Measurements from ENCODE around the gene LAMP1.

Gene LAMP1

GRCh38 chr13:113297370-113298042 is 467 bp downstream of the LAMP1 start:
- no peak for DNase-seq (ENCODE audit: low spot score)
- peak overlapping the region; percentile 45 for H3K27ac ChIP-seq (ENCODE audit: poor library complexity, severe bottlenecking)

DNA sequence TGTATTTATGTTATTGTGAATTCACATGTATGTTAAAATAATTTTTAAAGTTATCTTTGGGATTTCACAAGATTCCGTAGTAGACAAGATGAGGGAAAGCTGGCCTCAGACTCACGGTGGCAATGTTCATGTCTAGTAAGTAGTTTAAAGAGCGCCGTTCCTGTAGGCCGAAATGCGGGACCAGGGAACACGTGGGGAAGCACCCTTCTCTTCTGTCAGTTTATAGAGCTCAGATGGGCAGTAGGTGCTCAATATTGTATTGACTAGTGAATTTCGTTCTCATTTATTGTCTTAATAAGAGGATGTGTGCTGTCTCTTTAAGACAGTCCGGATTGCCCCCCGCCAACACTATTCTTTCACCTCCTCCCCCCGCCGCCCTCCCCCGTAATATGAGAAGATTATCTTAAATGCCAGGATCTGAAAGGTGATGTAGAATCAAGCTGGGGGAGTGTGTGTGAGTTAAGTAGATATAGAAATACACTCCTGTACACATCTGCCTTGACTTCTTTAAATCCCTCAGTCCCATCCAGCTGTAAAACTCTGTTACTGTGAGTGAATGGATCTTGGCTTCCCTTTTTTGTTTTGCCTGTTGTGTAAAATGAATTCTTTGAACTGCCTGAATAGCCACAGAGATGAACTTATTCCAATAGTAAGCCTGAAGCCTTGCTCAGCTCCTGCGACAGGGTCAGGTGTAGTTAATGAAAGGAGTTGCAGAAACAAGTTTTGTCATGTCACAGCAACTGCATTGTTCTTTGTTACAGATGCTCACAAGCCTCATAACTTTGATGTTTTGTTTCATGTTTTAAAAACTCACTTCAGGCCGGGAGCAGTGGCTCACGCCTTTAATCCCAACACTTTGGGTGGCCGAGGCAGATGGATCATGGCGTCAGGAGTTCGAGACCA is 1.3 kb downstream of the LAMP1 start:
- ATAC-seq (ENCODE audit: low read depth) (peak; percentile 32; the same call in 2 of the 3 replicates), DNase-seq (ENCODE audit: low spot score) (no peak)
- no peak for TF ChIP-seq CTCF (IDR thresholded peaks at IDR 0.05; ENCODE audit: poor library complexity, severe bottlenecking)
- H3K36me3 ChIP-seq (ENCODE audit: low read depth) = no peaks in the 10 kb centered on the region
- peak overlapping the region; percentile 45 for H3K27ac ChIP-seq (ENCODE audit: poor library complexity, severe bottlenecking)
- no peaks in the 10 kb centered on the region for H3K9me3 ChIP-seq (ENCODE audit: severe bottlenecking)
- peaks cover 7% of the 10 kb centered on the region for H3K4me1 ChIP-seq (ENCODE audit: insufficient read depth, poor library complexity, severe bottlenecking)
- no peaks in the 10 kb centered on the region for H3K27me3 ChIP-seq (ENCODE audit: insufficient read depth, poor library complexity, severe bottlenecking)
- peak overlapping the region; percentile 86 for H3K4me3 ChIP-seq (ENCODE audit: severe bottlenecking)

More at GRCh38 chr13:113297370-113298042, 467 bp downstream of the LAMP1 start:
- no peak for TF ChIP-seq CTCF (IDR thresholded peaks at IDR 0.05; ENCODE audit: poor library complexity, severe bottlenecking)
- Histone ChIP-seq H3K27me3 (ENCODE audit: insufficient read depth, poor library complexity, severe bottlenecking) (no peaks in the 10 kb centered on the region), H3K4me1 (ENCODE audit: insufficient read depth, poor library complexity, severe bottlenecking) (peaks cover 7% of the 10 kb centered on the region), H3K36me3 (ENCODE audit: low read depth) (no peaks in the 10 kb centered on the region), H3K9me3 (ENCODE audit: severe bottlenecking) (no peaks in the 10 kb centered on the region), H3K4me3 (ENCODE audit: severe bottlenecking) (peak overlapping the region; percentile 86)
- ATAC-seq (ENCODE audit: low read depth) = no peak; the same call in 2 of the 3 replicates

- Histone ChIP-seq H3K4me1 (ENCODE audit: insufficient read depth, poor library complexity, severe bottlenecking) (peaks cover 12% of the 10 kb centered on the region), H3K36me3 (ENCODE audit: low read depth) (no peaks in the 10 kb centered on the region), H3K27ac (ENCODE audit: poor library complexity, severe bottlenecking) (no peak overlapping the region), H3K9me3 (ENCODE audit: severe bottlenecking) (no peaks in the 10 kb centered on the region), H3K4me3 (ENCODE audit: severe bottlenecking) (no peak overlapping the region), H3K27me3 (ENCODE audit: insufficient read depth, poor library complexity, severe bottlenecking) (no peaks in the 10 kb centered on the region)
- ATAC-seq (ENCODE audit: low read depth) (no peak), DNase-seq (ENCODE audit: low spot score) (no peak)
- TF ChIP-seq CTCF (IDR thresholded peaks at IDR 0.05; ENCODE audit: poor library complexity, severe bottlenecking) = no peak
These were observed 2.9 kb downstream of the LAMP1 start for GRCh38 chr13:113299951-113300350.

DNA sequence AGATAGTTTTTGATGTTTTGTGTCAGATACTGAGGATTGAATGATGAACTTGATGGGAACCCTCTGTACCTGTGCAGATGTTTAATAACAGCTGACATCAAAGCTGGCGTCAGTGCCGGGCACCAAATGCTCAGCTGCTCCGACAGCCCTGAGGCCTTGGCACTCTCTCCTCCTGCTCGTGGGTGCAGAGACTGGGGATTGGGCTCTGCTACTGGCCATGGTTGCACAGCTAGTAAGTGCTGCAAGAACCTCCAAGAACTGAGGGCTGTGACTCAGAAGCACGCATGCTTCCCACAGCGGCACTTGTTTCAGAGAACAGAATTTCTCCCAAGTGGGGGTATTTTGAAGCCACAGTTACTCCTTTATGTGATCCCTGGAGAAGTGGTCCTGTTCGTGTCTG is 5.9 kb downstream of the LAMP1 start:
- H3K4me3 ChIP-seq (ENCODE audit: severe bottlenecking) = no peak overlapping the region

More for the DNA sequence above, 5.9 kb downstream of the LAMP1 start:
- TF ChIP-seq CTCF (IDR thresholded peaks at IDR 0.05; ENCODE audit: poor library complexity, severe bottlenecking) = no peak
- H3K27ac ChIP-seq (ENCODE audit: poor library complexity, severe bottlenecking) = no peak overlapping the region
- DNase-seq (ENCODE audit: low spot score) = no peak
- peaks cover 23% of the 10 kb centered on the region for H3K4me1 ChIP-seq (ENCODE audit: insufficient read depth, poor library complexity, severe bottlenecking)
- no peak for ATAC-seq (ENCODE audit: low read depth)
- no peaks in the 10 kb centered on the region for H3K27me3 ChIP-seq (ENCODE audit: insufficient read depth, poor library complexity, severe bottlenecking)
- H3K9me3 ChIP-seq (ENCODE audit: severe bottlenecking) = no peaks in the 10 kb centered on the region
- H3K36me3 ChIP-seq (ENCODE audit: low read depth) = peaks cover 5% of the 10 kb centered on the region; the same call in 1 of the 2 replicates
